Activated naive CD8-positive, alpha-beta T cell treated with anti-CD3 and anti-CD28 coated beads, Interleukin-2, amount 50 U/mL, for 16 hours (primary cell): Measurements from ENCODE around the gene GJC1.

Experiments
- DNase-seq: peaks from one replicate; pipeline ENCODE4 v3.0.0-alpha.2; 2020; ENCODE audit warnings: low read depth, low spot score

The GJC1 gene

DNA sequence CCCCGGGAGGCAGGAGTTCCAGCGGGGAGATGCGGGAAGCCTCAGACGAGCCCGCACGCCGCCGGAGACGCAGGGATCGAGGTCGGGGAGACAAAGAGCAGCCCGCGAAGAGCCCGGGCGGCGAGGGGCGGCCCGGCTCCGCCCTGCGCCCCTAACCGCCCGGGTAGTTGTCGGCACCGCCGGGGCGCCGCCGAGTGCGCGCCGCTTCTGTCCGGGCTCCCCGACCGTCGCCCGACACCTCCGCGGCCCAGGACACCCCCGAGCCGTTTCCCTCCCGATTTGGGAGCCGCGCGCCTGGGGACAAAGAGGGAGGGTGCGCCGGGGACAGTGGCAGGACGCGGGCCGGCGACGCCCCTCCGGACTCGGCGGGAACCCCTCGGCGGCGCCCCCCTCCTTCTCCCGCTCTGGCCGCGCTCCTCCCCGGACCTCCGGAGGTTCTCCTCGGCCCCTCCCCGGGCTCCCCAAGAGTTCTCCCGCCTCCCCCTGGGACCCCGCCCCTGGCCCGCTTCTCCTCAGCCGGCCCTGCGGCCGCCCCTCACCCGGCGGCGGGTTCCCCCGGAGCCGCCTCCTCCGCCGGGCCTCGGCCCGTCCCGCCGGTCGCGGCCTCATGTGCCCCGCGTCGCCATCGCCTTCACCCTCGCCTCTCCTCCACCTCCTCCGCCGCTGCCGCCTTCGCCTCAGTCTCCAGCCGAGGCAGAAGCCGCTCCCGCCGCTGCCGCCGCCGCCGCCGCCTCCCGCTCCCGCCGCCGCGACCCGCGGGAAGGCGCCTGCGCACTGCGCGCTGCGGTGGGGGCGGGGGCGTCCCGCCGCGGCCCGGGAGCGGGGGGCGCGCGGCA, at the start of gene GJC1:
Gene GJC1 (minus strand): TSS at position 765 of the 836 bp plus-strand sequence. CDS start 24,470 bp downstream, outside the sequence.
- DNase-seq = no peak

DNA sequence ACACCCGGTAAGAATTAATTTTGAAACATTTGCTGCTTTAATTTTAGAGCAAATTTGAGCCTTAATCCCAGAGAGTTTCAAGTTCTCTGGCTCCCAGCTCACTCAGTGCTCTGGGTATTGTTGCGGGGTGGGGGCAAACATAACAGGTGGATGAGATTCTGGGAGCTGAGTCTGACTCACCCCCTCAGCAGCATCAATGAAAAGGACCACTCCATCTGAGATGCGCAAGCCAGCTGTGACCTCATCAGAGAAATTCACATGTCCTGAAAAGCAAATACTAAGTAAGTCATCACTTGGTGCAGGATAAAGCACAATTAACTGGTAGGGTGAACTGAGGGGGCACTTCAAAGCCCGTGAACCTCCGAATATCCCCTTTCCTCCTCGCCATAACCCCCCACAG, 49.3 kb upstream of the GJC1 start:
- no peak for DNase-seq

DNA sequence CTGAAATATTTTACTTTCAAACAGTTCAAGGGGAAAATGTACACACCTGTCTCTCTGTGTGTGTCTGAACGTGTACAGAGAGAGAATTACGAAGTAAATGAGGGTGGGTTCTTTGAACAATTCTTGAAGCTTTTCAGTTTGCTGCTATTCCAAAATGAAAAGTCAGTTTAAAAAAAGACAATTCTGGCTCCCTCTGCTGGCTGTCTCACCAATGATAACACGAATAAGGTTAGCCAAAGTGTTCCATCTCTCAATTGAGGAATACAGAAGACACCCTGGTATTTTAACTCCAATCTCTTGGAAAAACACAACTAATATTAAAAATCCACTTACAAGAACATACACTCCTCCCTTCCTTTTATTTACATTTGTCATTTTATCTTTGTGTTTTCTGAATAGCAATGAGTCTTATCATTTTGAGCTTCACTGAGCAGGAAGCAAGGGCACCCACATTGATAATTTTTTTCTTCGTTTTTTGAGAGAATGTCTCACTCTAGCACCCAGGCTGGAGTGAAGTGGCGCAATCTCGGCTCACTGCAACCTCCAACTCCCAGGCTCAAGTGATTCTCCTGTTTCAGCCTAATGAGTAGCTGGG, 48.6 kb upstream of the GJC1 start:
- DNase-seq = no peak

DNA sequence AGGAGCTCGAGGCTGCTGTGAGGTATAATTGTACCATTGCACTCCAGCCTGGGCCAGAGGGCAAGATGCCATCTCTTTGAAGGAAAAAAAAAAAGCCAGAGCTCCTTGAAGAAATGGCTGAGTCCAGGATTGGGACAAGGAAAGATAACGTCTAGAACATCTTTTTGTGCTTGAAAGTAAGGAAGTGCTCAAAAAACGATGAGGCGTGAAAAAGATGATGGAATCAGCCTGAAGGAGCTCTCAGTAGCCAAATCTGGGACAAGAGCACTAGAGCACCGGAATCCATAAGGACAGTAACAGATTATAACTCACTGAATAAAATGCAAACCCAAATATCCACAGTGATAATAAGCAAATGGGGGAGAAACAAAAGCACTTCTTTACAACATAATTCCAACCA, 47.0 kb upstream of the GJC1 start:
- no peak for DNase-seq

DNA sequence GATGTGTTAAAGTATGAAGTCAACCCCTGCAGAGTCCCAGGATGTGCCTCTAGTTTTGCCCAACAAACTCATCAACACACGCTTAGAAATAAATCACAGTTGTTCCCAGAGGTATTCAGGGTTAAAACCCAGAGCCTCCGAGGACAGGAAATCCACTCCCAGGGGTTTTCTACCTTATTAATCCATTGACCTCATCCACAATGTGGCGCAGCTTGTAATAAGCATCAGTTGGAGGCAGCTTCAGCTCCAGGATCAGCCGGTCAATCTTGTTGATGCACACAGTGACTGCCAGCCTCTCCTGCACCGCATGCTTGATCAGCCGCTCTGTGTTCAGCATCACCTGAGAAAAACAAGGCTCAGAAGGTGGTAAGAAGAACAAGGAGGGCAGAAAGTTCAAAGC, 45.7 kb upstream of the GJC1 start:
- no peak for DNase-seq

DNA sequence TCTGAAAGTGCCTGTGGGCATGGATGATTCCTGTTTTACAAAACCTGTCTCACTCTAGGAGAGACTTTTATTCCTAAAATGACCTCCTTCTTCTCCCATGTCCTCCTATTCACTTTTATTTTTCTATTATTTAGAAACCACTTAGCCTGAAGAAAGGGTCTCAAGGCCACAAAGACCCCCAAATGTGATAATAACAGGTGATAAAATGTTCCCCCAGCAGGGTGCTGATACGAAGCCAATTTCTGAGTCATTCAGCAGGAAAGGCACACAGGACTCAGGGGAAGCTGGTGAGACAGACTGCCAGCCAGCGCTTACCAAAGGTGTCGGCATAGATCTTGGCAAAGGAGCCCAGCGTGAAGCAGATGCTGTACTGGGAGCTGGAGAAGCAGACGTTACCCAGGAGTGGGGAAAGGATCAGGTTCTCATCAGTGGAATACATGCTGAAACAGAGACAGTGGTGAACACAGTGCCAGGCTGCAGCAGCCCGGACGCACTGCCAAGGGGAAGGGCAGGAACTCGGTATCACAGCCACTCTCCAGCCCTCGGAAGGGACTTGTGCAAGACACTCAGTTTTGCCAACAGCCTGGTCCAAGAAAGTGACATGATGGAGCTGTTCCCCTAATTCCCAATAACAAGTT, 42.2 kb upstream of the GJC1 start:
- DNase-seq = no peak

DNA sequence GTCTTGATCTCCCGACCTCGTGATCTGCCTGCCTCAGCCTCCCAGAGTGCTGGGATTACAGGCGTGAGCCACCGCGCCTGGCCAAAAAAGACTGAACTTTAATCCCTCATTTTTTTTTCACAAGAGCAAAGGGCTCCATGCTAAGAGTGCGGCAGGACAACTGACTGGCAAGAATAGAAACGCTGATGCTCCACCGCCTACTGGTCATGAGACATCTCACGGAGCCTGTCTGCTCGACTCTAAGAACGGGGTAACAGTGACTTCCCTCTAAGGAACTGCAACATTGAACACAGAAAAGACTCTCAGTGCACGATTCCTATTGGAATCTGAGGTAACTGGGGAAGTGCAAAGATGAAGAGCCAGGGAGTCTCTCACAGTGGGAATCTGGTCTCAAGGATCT, 41.5 kb upstream of the GJC1 start:
- DNase-seq = no peak

DNA sequence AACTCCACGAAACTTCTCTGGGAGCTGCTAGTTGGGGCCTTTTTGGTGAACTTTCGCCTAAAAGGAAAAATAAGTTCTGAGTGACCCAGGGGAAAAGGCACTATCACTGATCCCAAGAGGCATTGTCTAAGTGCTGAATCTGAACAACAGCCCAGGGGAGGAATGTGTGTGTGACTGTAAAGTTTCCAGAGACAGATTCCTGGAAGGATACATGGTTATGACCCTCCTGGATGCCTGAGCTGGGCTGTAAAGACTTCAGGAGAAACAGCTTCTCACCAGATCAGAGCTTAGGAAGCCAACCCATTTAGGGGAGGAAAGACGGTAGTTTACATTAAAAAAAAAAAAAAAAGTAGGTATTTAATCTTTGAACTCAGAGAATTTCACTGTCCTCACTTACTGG, 37.8 kb upstream of the GJC1 start:
- no peak for DNase-seq

DNA sequence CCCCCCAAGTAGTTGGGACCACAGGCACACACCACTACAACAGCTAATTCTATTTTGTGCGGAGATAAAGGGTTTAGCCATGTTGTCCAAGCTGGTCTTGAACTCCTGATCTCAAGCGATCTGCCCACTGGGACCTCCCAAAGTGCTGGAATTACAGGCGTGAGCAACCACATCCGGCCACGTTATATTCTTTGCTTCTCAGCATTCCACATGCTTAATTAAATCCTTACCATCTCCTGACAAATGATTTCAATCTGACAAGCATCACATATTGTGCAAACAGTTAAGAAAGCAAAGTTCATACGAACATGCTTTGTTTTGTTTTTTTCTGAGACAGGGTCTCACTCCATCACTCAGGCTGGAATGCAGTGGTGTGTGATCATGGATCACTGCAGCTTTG, 35.8 kb upstream of the GJC1 start:
- DNase-seq = no peak

DNA sequence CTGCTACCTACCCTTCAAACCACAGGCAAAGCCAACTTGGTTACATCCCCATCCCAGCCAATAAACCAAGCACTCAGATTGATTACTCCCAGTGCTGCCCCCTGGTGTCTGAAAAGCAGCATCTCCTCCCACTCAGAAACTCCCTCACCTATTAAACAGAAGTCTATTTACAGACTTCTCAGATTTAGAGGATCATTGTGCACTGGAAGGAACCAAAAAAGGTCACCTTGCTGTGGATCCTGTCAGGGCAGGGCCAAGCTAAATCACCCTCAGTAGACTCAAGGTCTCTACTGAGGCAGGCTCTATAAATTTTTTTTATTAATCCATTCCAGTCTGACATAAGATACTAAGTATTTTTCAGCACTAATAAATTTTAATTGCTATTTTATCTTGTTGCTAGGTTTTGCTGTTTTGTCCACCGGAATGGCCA, 35.2 kb upstream of the GJC1 start:
- DNase-seq = peak; percentile 48

DNA sequence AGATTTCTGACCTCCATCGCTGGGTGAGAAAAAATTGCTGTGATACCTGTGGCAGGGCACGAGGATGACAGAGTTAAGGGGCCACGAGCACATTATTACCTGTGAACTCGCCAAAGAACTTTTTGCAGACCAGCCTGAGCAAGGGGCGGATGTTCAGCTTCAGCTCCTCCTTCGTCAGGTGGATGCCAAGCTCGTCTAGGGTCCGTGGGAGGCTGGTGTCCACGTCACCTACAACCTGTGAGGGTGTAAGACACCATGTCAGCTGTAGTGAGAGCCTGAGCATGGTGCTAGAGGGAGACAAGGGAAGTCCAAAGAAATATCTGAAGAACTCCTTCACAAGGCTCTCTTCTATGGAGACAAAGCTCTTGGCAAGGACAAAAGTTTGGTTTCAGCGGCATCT, 34.7 kb upstream of the GJC1 start:
- no peak for DNase-seq

DNA sequence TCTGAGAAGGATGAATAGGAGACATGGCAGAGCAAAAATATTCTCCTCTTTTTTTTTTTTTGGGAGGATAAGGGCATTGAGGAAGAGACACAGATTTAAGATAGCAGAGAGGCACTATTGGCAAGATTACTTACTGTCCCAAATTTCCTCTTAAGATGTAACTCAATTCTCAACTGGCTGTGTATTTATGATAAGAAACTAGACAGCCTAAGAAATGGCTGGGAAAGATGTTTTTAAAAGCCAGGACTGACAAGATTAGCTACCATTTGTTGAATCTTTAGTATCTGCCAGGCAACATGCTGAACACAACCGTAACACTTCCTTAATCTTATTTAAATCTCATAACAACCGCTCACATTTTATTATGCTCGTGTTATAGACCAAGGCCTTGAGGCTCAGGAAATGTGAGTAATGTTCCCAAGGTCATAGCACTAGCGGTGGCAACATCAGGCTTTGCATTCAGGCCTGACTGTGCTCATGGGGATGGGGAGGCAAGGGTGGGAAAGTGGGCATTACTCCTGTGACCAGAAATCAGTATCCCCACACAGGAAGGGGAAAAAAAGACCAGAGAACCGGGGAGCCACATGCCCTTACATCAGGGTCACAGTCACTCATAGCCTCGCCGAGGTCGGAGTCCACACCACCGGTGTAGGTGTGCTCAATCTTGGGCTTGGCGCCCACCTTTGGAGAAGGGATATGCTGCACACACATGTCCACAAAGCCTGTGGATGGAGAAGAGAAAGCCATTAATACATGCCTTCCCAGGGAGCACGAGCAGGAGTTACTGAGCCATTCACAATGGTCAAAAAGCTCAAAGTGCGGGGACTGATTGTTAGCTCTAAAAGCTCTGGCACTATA, 33.2 kb upstream of the GJC1 start:
- DNase-seq = no peak

DNA sequence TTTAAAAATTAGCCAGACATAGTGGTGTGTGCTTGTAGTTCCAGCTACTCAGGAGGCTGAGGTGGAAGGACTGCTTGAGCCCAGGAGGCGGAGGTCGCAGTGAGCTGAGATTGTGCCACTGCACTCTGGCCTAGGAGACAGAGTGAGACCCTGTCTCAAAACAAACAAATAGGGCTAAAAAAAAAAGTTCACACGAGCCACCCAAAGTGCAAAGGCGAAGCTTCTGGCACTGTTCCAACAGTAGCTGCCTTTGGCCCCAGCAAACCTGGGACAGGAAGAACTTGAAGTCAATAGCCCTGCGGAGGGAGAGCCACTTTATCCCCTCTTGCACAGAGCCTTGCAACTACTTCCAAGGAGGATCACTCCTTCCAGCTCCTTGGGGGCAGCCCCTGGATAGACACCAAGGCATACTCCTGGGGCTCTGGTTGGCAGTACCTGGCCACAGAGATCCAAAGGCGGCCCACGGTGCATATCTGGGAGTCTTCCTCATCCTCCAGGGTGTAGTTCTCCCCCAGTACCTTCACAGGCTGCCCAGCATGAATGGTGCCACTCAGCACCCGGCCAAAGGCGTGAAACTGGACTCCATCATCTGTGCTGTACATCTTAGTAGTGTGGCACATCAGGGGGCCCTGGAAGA, 32.3 kb upstream of the GJC1 start:
- DNase-seq = no peak

DNA sequence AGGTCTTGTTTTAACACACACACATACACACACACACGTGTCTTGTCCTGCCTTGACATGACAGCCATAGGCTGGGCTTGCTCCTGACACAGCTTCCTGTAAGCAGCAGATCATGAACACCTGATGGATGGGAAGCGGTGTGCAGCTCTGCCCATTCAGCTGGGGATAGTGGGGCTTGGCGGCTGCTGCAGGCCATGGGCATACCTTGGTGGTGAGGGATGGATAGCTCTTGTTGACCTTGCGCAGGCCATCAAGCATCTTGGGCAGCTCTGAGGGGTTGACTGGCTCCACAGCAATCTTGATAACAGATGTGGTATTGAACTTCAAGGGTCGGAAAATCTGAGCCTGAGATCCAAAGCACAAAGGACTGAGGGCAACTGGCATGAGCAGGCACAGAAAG, 29.6 kb upstream of the GJC1 start:
- DNase-seq = no peak

DNA sequence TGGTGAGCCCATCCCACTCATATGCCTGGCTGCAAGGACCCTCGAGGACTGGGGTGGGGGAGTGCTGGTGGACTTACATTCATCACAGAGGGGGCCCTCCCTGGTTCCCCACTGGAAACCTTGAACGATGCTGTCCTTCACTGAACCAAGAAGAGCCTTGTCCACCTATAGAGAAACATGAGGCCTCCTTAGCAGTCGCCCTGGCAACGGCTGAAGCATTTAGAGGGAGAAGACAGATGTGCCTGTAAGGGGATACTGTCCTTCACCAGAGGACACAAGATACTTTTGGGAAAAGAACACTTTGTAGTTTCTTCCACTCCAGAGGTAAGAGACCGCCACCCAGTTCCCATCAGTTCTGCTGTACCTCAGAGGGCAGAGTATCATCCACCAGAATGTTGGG, 24.1 kb upstream of the GJC1 start:
- DNase-seq = no peak

DNA sequence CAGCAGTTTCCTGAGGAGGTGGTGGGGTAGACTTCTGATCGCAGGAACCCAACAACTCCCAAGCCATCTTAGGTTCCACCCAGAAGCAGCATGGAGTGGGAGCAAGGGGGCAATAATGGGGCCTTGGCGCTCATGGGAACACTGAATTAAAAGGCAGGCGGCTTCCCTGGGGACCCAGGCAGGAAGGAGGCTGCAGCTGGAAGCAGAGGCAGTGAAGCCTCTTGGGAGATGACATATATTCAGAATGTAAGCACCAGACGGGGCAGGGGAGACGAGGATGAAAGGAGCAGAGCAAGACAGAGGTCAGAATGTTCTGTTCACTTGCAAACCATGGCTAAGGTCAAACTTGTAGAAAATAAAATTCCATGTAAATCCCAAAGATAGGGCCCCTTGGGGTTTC, 20.5 kb upstream of the GJC1 start:
- no peak for DNase-seq

DNA sequence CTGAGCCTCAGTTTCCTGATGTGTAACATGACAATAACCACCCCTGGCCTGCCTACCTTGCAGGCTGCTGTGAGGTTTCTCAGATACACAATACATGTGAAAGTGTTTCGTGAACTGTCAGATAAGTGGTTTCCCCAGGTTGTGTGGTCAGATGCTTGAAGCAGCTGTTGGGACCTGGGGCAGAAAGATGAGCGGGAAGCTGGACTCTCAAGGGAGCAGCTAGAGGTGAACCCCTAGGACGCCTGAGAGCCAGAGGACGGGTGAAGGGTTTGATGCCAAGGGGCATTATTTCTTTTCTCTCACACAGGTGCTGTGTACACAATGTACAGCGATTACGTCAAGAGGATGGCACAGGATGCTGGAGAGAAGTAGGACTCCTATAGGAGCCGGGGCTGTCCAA, 19.9 kb upstream of the GJC1 start:
- DNase-seq = no peak

DNA sequence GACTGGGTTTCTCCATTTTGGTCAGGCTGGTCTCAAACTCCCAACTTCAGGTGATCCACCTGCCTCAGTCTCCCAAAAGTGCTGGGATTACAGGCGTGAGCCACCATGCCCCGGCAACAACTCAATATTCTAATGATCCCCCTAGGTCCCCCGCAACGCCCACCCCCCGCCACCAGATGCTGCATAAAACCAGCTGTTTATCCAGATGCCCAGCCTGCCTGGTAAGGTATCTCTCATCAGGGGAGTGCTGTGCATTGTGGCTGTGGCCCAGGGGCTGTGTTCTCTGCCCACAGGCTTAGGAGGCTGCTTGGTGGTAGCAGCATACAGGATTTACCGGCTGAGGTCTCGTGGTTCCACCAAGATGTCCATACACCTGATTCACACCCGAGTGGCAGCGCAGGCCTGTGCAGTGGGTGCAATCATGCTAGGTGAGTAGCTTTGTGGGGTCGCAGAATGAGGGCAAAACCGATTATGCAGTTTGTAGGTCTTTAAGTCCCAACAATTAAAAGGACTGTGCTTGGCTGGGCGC, 18.9 kb upstream of the GJC1 start:
- DNase-seq = no peak

DNA sequence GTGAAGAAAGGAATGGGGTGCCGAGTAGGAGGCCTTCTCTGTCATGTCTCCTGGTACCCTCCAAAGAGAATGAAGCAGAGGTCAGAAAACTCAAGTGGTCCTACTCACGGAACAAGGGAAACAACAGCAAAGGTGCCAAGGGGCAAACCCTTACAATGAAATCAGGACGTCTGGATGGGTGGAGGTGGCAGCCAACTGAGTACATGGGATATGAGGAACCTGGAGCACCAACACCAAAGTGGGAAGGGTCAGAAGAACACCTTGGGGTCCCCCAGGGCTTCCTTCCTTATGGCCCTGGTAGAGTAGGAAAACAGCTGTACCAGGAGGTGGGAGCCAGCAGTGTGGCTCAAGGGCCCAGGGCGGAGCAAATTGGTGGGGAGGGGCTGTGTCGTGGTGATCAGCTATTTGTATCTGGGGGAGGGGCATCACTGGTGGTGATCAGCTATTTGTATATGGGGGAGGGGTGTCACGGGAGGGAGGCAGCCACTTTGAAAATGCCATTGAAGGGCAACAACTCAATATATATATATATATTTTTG, 18.2 kb upstream of the GJC1 start:
- DNase-seq = no peak

DNA sequence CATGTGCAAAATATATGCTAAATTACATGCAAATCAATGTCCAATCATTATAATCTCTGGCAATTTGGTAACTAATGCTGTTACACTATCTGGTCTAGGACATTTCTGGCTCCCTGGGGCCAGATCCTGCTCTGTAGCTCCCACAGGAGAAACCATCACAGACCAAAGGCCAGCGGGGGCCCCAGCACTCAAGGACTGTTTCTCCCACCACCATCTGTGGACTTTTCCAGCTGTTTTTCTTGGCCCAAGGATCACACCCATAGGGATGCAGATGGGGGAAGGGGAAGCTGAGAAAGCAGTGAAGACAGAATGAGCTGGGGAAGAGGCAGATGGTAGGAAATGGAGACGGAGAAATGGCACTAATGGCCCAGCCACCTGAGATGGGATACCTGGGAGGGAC, 17.5 kb upstream of the GJC1 start, which contains the start of gene HIGD1B:
Gene HIGD1B (plus strand): TSS at position 298 of the 400 bp plus-strand sequence. CDS start 270 bp downstream, outside the sequence.
- DNase-seq = no peak

DNA sequence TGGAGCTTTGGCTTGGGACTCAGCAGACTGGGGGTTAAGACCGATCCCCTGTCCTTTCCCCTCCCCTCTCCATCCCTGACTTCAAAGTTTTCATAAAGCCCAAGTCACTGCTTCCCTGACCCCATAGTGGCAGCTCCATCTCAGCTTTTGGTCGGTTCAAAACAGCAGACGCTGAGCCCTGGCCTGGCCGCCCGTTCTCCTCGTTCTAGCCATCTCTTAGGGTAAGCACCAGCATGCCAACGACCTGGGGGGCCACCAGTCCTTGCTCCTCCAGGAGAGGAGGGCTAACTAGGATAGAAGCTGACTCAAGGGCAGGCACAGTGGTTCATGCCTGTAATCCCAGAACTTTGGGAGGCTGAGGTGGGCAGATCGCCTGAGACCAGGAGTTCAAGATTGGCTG, 16.1 kb upstream of the GJC1 start:
- DNase-seq = no peak
